Left ventricle myocardium inferior (tissue), 1 donor: ENCODE results near the gene TNIP1. TPM values are rescaled to one million over a fixed set of nuclear protein-coding genes. Genes with fewer than 3 reads are reported as not detected.

ENCODE experiments used
- DNase-seq: peaks from one replicate; pipeline ENCODE4 v3.0.0-alpha.2; 2020
- H3K27ac ChIP-seq: fragments of 200-600 bp; replicated peaks from 2 replicates; pipeline ENCODE4 v1.8.0; 2021
- H3K27me3 ChIP-seq: fragments of 200-600 bp; 2 replicates; pipeline ENCODE4 v1.8.0; 2021; ENCODE audit warnings: low read depth
- H3K36me3 ChIP-seq: fragments of 200-600 bp; 2 replicates; pipeline ENCODE4 v1.8.0; 2021
- H3K4me1 ChIP-seq: fragments of 200-600 bp; 2 replicates; pipeline ENCODE4 v1.8.0; 2021
- H3K4me3 ChIP-seq: fragments of 200-600 bp; 2 replicates; pipeline ENCODE4 v1.8.0; 2021; ENCODE audit warnings: mild to moderate bottlenecking, moderate library complexity
- H3K9me3 ChIP-seq: fragments of 200-600 bp; replicated peaks from 2 replicates; pipeline ENCODE4 v1.8.0; 2021
- CTCF ChIP-seq: fragments of 200-600 bp; IDR thresholded peaks from 2 replicates; pipeline ENCODE4 v1.8.0; 2021; ENCODE audit warnings: antibody characterized with exemption, mild to moderate bottlenecking, borderline replicate concordance
- intact Hi-C: fragments of 100-400 bp; cut with micrococcal nuclease; formaldehyde crosslinking; loops from one replicate; pipeline ENCODE4 v1.11.0; 2022
- long read RNA-seq: library from polyadenylated mRNA; unstranded; transcript quantifications from one replicate; pipeline ENCODE4 v2.0.0, GENCODE V29; 2021
- total RNA-seq: library from RNA; stranded (reverse); fragmentation: NEBNext Ultra II Directional; extraction: Animal tissue kit (Norgen Biotek cat#: 25700); gene quantifications from one replicate; pipeline ENCODE4 v1.2.1, GENCODE V29; 2021
- donor health status: DM: no; HTN: yes; CAD: no; lungs with severe emphysema.

TNIP1 gene
- total RNA-seq: 131 TPM
- long read RNA-seq, transcript TNIP1-202 (18 exons, 2,935 nt): minor isoform, 15 of 236 reads
- long read RNA-seq, transcript TNIP1-205 (18 exons, 2,200 nt): minor isoform, 21 of 236 reads
- long read RNA-seq, transcript TNIP1-211 (18 exons, 2,274 nt): major isoform, 148 of 236 reads
- long read RNA-seq, partial matches to known transcripts: 13 of 236 reads
- long read RNA-seq, other reads (novel, unspliced or antisense): 34 of 236 reads

- intact Hi-C loops: no loop called here
- no peaks in the 10 kb centered on the region for H3K9me3 ChIP-seq
- H3K4me1 ChIP-seq: peaks cover 84% of the 10 kb centered on the region
Measured at GRCh38 chr5:151080613-151081430, at the start of gene TNIP1. TSS of gene TNIP1 (minus strand) at chr5:151081034. CDS start at chr5:151065095, 15,939 bp downstream.

GRCh38 chr5:151130235-151130921 is 49.5 kb upstream of the TNIP1 start:
- Histone ChIP-seq H3K36me3 (peaks cover 92% of the 10 kb centered on the region), H3K4me1 (peaks cover 21% of the 10 kb centered on the region), H3K27me3 (no peaks in the 10 kb centered on the region), H3K4me3 (no peak overlapping the region), H3K9me3 (no peaks in the 10 kb centered on the region), H3K27ac (no peak overlapping the region)
- intact Hi-C loops: no loop called here
- TF ChIP-seq CTCF: no peak
- DNase-seq: no peak

More at GRCh38 chr5:151080613-151081430, at the start of gene TNIP1:
- peak; percentile 97 for DNase-seq
- Histone ChIP-seq H3K27ac (peak within 1 kb of the TSS; percentile 99), H3K4me3 (peak within 1 kb of the TSS; percentile 89), H3K27me3 (no peaks in the 10 kb centered on the region), H3K36me3 (peaks cover 4% of the 10 kb centered on the region)
- no peak for TF ChIP-seq CTCF

- DNase-seq: no peak
- peaks cover 92% of the 10 kb centered on the region for H3K36me3 ChIP-seq
- H3K9me3 ChIP-seq: no peaks in the 10 kb centered on the region
- H3K4me3 ChIP-seq: no peak overlapping the region
- peaks cover 37% of the 10 kb centered on the region for H3K4me1 ChIP-seq
- no peaks in the 10 kb centered on the region for H3K27me3 ChIP-seq
- no peak overlapping the region for H3K27ac ChIP-seq
- no peak for TF ChIP-seq CTCF
- intact Hi-C loops: loop anchor here (10.0 kb wide), 1 partner anchor 116 kb away; no protein-coding TSS in a partner anchor
Measured at GRCh38 chr5:151128817-151129216, 48.0 kb upstream of the TNIP1 start.

GRCh38 chr5:151127926-151128325 is 47.1 kb upstream of the TNIP1 start:
- no peak for DNase-seq
- Histone ChIP-seq H3K9me3 (no peaks in the 10 kb centered on the region), H3K27me3 (no peaks in the 10 kb centered on the region), H3K27ac (no peak overlapping the region), H3K4me3 (no peak overlapping the region), H3K36me3 (peaks cover 92% of the 10 kb centered on the region), H3K4me1 (peaks cover 46% of the 10 kb centered on the region)
- TF ChIP-seq CTCF: no peak
- intact Hi-C loops: loop anchor here (10.0 kb wide), 1 partner anchor 117 kb away; no protein-coding TSS in a partner anchor

GRCh38 chr5:151126199-151126645 is 45.4 kb upstream of the TNIP1 start:
- peaks cover 92% of the 10 kb centered on the region for H3K36me3 ChIP-seq
- no peaks in the 10 kb centered on the region for H3K27me3 ChIP-seq
- intact Hi-C loops: loop anchor here (10.0 kb wide), 1 partner anchor 119 kb away; no protein-coding TSS in a partner anchor
- H3K4me3 ChIP-seq: no peak overlapping the region
- peak overlapping the region; percentile 19 for H3K27ac ChIP-seq
- no peaks in the 10 kb centered on the region for H3K9me3 ChIP-seq
- peak; percentile 72 for DNase-seq
- TF ChIP-seq CTCF: peak; percentile 82
- peaks cover 46% of the 10 kb centered on the region for H3K4me1 ChIP-seq
